Measurements from ENCODE around the gene RHOT1.
A peak's percentile ranks its signal among the peaks of the same experiment; 100 is the strongest.
"Not testable (repeated sequence)": the region's sequence is repeated elsewhere in the genome, so short reads cannot be mapped to it uniquely, and the experiment has no call there.

The RHOT1 gene

DNA sequence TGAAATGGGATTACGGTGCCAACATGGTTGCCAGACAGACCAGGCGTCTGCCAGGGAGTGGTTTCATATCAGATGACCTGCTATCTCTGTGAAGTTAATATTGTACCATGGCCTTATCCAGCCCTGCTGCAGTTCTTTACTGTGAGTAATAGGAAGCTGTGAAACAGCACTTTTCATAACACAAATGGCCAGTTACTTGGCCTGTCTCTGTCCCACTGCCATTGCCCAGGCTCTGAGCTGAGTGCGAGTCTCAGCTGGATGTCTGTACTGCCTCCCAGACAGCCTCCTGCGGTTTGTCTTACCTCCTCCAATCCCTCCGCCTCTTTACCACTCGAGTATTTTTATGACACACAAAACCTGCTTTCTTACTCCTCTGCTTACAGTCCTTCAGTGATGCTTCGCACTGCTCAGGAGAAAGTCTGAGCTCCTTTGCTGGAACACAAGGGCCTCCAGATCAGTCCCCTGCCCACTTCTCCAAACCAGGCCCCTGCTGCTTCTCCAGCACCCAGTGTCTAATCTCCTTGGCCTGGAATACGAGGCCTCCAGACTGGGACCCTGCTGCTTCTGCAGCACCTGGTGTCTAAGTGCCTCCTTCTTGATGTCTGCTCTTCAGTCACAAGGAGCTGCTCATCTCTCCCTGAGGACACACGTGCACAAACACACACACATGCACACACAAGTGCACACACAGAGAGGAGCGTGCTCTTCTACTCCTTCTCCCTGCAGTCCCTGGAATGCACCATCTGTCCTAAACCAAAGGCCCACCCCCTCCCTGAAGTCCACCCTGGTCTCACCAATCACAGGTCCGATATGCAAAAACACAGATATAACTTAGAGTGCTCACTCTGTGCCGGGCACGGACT lies 17.1 kb upstream of the RHOT1 start:
- no peak for DNase-seq

DNA sequence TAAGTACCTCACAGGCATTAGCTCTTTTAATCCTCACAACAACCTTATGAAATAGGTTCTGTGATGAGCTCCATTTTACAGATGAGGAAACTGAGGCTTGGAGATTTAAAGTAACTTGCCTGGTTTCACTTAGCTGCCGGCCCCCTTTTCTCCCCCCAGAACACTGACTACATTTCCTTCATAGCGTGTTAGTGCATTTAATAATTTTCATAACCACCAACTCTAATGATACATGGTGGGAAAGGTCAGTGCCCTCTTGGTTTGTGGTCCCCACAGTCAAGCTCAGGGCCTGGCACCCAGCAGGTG lies 16.5 kb upstream of the RHOT1 start:
- no peak for DNase-seq

DNA sequence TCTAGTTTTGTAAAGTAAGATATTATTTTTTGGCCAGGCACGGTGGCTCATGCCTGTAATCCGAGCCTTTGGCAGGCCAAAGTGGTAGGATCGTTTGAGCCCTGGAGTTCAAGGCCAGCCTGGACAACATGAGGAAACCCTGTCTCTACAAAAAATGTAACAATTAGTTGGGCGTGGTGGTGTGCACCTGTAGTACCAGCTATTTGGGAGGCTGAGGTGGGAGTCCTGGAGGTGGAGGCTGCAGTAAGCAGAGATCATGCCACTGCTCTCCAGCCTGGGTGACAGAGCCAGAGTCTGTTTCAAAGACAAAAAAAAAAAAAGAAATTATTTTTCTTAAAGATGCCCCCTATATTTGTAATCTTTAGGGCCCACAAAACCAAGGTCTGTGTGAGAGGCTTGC lies 16.0 kb upstream of the RHOT1 start:
- no peak for DNase-seq

- no peak for DNase-seq
Observed at GRCh38 chr17:32126746-32127145, 15.6 kb upstream of the RHOT1 start.

DNA sequence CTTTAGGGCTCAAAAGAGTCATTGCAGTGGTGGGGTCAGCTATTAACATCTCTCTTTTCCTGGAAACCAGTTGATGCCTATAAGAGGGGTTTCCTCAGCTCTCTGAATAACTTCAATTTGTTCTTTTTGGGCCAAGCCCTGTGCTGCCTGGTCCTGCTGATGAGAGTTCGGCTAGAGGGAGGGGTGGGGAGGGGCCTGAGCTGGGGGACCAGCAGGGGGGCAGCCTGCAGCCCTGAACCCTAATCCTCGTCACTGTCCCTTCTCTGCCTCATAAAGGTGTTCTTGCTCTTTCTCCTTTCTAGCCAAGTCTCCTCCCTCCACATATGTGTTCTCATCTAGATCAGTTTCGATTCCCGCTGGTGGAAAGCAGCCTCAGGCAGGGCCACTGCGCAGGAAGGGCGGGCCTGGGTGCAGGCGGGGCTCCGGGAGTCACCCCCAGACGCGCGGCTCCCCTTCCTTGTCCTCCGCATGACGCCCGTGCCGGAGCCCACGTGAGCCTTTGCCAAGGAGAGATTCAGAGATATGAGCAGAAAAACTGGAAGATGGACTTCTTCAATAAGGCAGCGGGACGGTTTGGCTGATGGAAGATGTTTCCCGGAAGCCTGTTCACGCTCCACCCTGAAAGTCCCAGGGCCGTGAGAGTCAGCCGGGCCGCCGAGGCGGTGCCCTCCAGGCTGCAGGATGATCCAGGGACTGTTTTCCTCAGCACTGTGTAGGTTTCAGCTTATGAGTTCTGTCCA lies 15.0 kb upstream of the RHOT1 start:
- DNase-seq, result peak; percentile 36 to 62

- DNase-seq, result not testable (repeated sequence)
Observed at GRCh38 chr17:32128470-32128869, 13.8 kb upstream of the RHOT1 start.

DNA sequence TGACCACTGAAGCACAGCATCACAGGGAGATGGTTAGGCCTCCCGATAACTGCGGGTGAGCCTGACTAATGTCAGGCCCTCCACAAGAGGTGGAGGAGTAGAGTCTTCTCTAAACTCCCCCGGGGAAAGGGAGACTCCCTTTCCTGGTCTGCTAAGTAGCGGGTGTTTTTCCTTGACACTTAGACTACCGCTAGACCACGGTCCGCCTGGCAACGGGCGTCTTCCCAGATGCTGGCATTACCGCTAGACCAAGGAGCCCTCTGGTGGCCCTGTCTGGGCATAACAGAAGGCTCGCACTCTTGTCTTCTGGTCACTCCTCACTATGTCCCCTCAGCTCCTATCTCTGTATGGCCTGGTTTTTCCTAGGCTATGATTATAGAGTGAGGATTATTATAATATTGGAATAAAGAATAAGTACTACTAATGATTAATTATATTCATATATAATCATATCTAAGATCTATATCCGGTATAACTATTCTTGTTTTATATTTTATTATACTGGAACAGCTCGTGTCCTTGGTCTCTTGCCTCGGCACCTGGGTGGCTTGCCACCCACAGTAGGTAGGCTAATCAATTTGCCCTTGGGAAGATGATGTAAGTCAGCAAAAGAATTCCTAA lies 6.7 kb upstream of the RHOT1 start:
- not testable (repeated sequence) for DNase-seq

DNA sequence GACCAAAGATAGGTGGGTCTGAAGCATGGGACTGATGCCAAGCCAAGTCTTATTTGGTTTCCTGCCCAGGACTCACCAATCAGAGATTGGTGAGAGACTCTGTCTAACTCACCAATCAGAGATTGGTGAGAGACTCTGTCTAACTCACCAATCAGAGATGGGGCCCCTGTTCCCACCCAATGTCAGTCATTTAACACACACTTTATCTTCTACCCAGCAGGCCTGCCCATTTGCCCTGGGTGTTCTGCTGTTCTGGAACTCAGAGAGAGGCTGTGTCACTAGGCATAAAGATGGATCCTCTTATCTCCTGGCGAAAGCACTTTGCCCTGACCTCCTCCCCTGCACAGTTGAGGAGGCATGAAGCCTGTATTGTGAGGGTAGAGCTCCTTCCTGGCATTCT lies 5.4 kb upstream of the RHOT1 start:
- no peak for DNase-seq

DNA sequence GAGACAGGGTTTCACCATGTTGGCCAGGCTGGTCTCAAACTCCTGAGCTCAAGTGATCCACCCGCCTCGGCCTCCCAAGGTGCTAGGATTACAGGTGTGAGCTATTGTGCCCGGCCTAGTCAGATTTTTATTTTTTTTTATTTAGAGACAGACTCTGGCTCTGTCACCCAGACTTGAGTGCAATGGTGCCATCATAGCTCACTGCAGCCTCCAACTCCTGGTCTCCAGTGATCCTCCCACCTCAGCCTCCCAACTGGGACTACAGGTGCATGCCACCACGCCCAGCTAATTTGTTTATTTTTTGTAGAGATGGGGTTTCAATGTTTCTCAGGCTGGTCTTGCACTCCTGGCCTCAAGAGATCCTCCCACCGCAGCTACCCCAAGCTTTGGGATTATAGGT lies 2.8 kb upstream of the RHOT1 start:
- DNase-seq, result not testable (repeated sequence)

DNA sequence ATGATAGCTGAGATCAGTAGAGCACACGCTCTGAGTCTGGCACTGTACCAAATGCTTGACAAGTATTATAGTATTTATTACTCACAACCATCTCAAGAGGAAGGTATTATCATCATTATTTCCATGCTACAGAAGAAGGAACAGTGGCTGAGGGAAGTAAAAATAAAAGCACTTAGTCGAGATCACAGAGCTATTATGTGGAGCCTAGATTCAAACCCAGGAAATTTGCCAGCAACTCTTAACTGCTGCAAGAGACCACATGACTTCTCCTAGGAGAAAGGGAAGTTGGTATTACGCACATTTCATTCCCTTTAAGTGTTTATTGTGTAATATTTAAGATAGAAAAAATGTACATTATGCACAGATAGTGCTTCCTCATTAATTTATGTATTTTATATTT lies 1.0 kb upstream of the RHOT1 start:
- DNase-seq, result no peak

- no peak for DNase-seq
Observed at GRCh38 chr17:32141679-32142037, 644 bp upstream of the RHOT1 start.

GRCh38 chr17:32142857-32143526 lies 690 bp downstream of the RHOT1 start:
- peak in 1 of 2 experiments; percentile 25 for DNase-seq

DNA sequence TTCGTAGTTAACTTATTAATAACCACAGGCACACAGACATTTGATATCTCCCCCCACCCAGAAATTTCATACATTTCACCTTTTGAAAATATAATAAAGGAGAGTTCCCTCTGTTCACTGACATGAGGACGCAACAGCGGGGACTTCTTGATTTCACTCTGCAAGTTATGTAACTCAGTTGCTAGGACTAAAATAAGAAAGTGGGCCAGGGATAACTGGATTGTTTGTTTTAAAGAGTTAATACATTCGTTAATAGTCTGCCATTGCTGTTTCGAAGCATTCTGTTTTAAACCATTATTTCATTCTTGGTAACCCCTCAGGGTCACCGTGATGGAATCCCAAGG lies 1.2 kb downstream of the RHOT1 start:
- no peak for DNase-seq

GRCh38 chr17:32144442-32144841 lies 2.1 kb downstream of the RHOT1 start:
- DNase-seq, result not testable (repeated sequence)

- DNase-seq, result no peak
Observed at GRCh38 chr17:32148351-32148750, 6.0 kb downstream of the RHOT1 start.

DNA sequence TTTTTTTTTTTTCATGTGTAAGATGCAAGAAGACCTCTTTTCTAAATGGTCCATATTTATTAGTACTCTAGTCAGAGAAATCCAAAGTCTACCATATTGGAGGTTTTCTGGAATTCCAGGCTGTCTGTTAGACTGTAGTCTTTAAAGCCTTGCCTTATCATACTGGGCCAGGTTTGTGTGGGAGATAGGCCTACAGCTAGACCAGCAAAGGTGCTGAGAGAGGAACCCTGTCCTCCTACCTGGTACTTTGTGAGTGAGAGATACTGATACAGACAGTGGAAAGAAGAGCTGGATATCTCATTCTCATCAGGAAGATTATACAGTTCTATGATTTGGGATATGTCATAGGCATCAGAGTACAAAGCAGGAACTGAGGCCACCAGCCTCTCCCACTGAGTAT lies 8.1 kb downstream of the RHOT1 start:
- DNase-seq, result no peak

DNA sequence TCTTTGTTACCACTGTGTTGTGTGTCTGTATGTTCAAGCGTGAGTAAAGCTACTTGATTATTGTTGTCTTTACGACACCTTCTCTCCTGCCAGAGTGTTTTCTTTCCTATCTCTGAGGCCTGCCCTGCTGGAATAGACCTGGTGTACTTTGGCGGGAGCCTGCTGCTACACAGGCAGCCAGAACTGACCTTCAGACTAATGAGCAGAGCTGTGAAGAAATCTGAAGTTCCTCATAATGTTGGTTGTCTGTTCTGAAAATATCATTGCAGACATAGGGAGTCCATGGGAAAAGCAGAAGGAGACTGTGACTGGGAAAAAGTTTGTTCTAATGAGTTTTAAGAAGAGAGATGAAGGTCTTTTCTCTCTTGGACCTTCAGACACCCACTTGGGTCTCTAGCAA lies 9.8 kb downstream of the RHOT1 start:
- DNase-seq, result no peak

GRCh38 chr17:32155896-32156295 lies 13.6 kb downstream of the RHOT1 start:
- no peak for DNase-seq

GRCh38 chr17:32156656-32157055 lies 14.4 kb downstream of the RHOT1 start:
- DNase-seq, result no peak

GRCh38 chr17:32157225-32157624 lies 14.9 kb downstream of the RHOT1 start:
- no peak for DNase-seq

- DNase-seq, result no peak
Observed at GRCh38 chr17:32158870-32159585, 16.7 kb downstream of the RHOT1 start.

- DNase-seq, result no peak
Observed at GRCh38 chr17:32159586-32160438, 17.5 kb downstream of the RHOT1 start.
